ENCODE results near the gene PXDN.

The PXDN gene

GRCh38 chr2:1609485-1610095, 134.7 kb downstream of the PXDN start:
- no peaks in the 10 kb centered on the region for H3K4me1 ChIP-seq (ENCODE audit: low read length)
- no peak overlapping the region for H3K4me2 ChIP-seq (ENCODE audit: low read depth, low read length)
- no peak overlapping the region for H3K27ac ChIP-seq (ENCODE audit: low read length)
- no peaks in the 10 kb centered on the region for H3K9me3 ChIP-seq (replicated peaks; ENCODE audit: insufficient read depth, low read length)
- no peaks in the 10 kb centered on the region for H4K20me1 ChIP-seq (ENCODE audit: insufficient read depth, low read length)
- H3F3A ChIP-seq (ENCODE audit: insufficient read depth, low read length) = no peaks in the 10 kb centered on the region
- no peak overlapping the region for H2AFZ ChIP-seq (ENCODE audit: low read length)
- no peak overlapping the region for H3K9ac ChIP-seq (ENCODE audit: low read length)
- TF ChIP-seq CTCF (IDR thresholded peaks at IDR 0.05; ENCODE audit: low read length) = no peak
- TF ChIP-seq EZH2phosphoT487 (IDR thresholded peaks at IDR 0.05; ENCODE audit: low read length) = no peak
- no peak for TF ChIP-seq EZH2 (optimal IDR thresholded peaks at IDR 0.05; ENCODE audit: low read depth, low read length)
- no peaks in the 10 kb centered on the region for H3K79me2 ChIP-seq (ENCODE audit: low read length)
- DNase-seq = no peak
- H3K4me3 ChIP-seq (ENCODE audit: low read length) = no peak overlapping the region
- no peaks in the 10 kb centered on the region for H3K9me2 ChIP-seq (replicated peaks; ENCODE audit: insufficient read depth, low read length)
- no peaks in the 10 kb centered on the region for H3K27me3 ChIP-seq (replicated peaks; ENCODE audit: insufficient read depth, low read length)
- no peaks in the 10 kb centered on the region for H3K36me3 ChIP-seq (replicated peaks; ENCODE audit: insufficient read depth, low read length)

GRCh38 chr2:1609040-1609439, 135.3 kb downstream of the PXDN start:
- DNase-seq = no peak
- H3K4me1 ChIP-seq (ENCODE audit: low read length) = no peaks in the 10 kb centered on the region
- no peaks in the 10 kb centered on the region for H3K36me3 ChIP-seq (replicated peaks; ENCODE audit: insufficient read depth, low read length)
- no peak overlapping the region for H3K27ac ChIP-seq (ENCODE audit: low read length)
- H3K9ac ChIP-seq (ENCODE audit: low read length) = no peak overlapping the region
- no peaks in the 10 kb centered on the region for H3K9me3 ChIP-seq (replicated peaks; ENCODE audit: insufficient read depth, low read length)
- no peak overlapping the region for H3K4me3 ChIP-seq (ENCODE audit: low read length)
- H3F3A ChIP-seq (ENCODE audit: insufficient read depth, low read length) = no peaks in the 10 kb centered on the region
- no peaks in the 10 kb centered on the region for H3K79me2 ChIP-seq (ENCODE audit: low read length)
- TF ChIP-seq CTCF (IDR thresholded peaks at IDR 0.05; ENCODE audit: low read length) (no peak), EZH2 (optimal IDR thresholded peaks at IDR 0.05; ENCODE audit: low read depth, low read length) (no peak), EZH2phosphoT487 (IDR thresholded peaks at IDR 0.05; ENCODE audit: low read length) (no peak)
- no peak overlapping the region for H2AFZ ChIP-seq (ENCODE audit: low read length)
- no peaks in the 10 kb centered on the region for H3K9me2 ChIP-seq (replicated peaks; ENCODE audit: insufficient read depth, low read length)
- H4K20me1 ChIP-seq (ENCODE audit: insufficient read depth, low read length) = no peaks in the 10 kb centered on the region
- H3K4me2 ChIP-seq (ENCODE audit: low read depth, low read length) = no peak overlapping the region
- H3K27me3 ChIP-seq (replicated peaks; ENCODE audit: insufficient read depth, low read length) = no peaks in the 10 kb centered on the region

- no peaks in the 10 kb centered on the region for H3K9me2 ChIP-seq (replicated peaks; ENCODE audit: insufficient read depth, low read length)
- H3K36me3 ChIP-seq (replicated peaks; ENCODE audit: insufficient read depth, low read length) = no peaks in the 10 kb centered on the region
- no peaks in the 10 kb centered on the region for H3K9me3 ChIP-seq (replicated peaks; ENCODE audit: insufficient read depth, low read length)
- no peaks in the 10 kb centered on the region for H3K27me3 ChIP-seq (replicated peaks; ENCODE audit: insufficient read depth, low read length)
- H3K9ac ChIP-seq (ENCODE audit: low read length) = no peak overlapping the region
- H3K4me2 ChIP-seq (ENCODE audit: low read depth, low read length) = no peak overlapping the region
- H3K79me2 ChIP-seq (ENCODE audit: low read length) = no peaks in the 10 kb centered on the region
- no peaks in the 10 kb centered on the region for H4K20me1 ChIP-seq (ENCODE audit: insufficient read depth, low read length)
- no peaks in the 10 kb centered on the region for H3F3A ChIP-seq (ENCODE audit: insufficient read depth, low read length)
- no peak overlapping the region for H2AFZ ChIP-seq (ENCODE audit: low read length)
- H3K27ac ChIP-seq (ENCODE audit: low read length) = no peak overlapping the region
- H3K4me3 ChIP-seq (ENCODE audit: low read length) = no peak overlapping the region
- TF ChIP-seq CTCF (IDR thresholded peaks at IDR 0.05; ENCODE audit: low read length) = no peak
- TF ChIP-seq EZH2 (optimal IDR thresholded peaks at IDR 0.05; ENCODE audit: low read depth, low read length) = no peak
- no peak for TF ChIP-seq EZH2phosphoT487 (IDR thresholded peaks at IDR 0.05; ENCODE audit: low read length)
- no peaks in the 10 kb centered on the region for H3K4me1 ChIP-seq (ENCODE audit: low read length)
- DNase-seq = no peak
Measured at GRCh38 chr2:1607971-1608688, 136.2 kb downstream of the PXDN start.

Data from MM.1S (cell line).